Neuronal stem cell (in vitro differentiated cells): ENCODE data around the gene DSE.

Source experiments
- DNase-seq: peaks from one replicate; pipeline ENCODE4 v3.0.0-alpha.2; 2013; ENCODE audit warnings: low spot score
- H2AFZ ChIP-seq: one replicate; pipeline ENCODE4 v1.6.1; 2013; ENCODE audit warnings: mild to moderate bottlenecking, low read length, inconsistent platforms
- H2AK5ac ChIP-seq: 2 replicates; pipeline ENCODE4 v1.6.1; 2013; ENCODE audit warnings: low read depth, mild to moderate bottlenecking, inconsistent platforms, low read length, moderate library complexity, mixed read lengths
- H2BK120ac ChIP-seq: 2 replicates; pipeline ENCODE4 v1.6.1; 2013; ENCODE audit warnings: low read depth, mild to moderate bottlenecking, inconsistent platforms, low read length, moderate library complexity, mixed read lengths
- H2BK12ac ChIP-seq: one replicate; pipeline ENCODE4 v1.6.1; 2013; ENCODE audit warnings: low read length, inconsistent platforms
- H2BK15ac ChIP-seq: 2 replicates; pipeline ENCODE4 v1.6.1; 2013; ENCODE audit warnings: mild to moderate bottlenecking, low read length, inconsistent platforms, mixed read lengths
- H2BK5ac ChIP-seq: one replicate; pipeline ENCODE4 v1.6.1; 2013; ENCODE audit warnings: inconsistent platforms, mild to moderate bottlenecking, low read length, moderate library complexity
- H3K14ac ChIP-seq: one replicate; pipeline ENCODE4 v1.6.1; 2013; ENCODE audit warnings: low read length, inconsistent platforms
- H3K18ac ChIP-seq: 2 replicates; pipeline ENCODE4 v1.6.1; 2013; ENCODE audit warnings: low read length, inconsistent platforms
- H3K23ac ChIP-seq: 2 replicates; pipeline ENCODE4 v1.6.1; 2013; ENCODE audit warnings: low read depth, mild to moderate bottlenecking, mixed read lengths, low read length, inconsistent platforms; ENCODE audit not compliant: poor library complexity
- H3K27ac ChIP-seq: replicated peaks from 3 replicates; pipeline ENCODE4 v1.5.1; 2013; ENCODE audit warnings: low read length, inconsistent platforms
- H3K27me3 ChIP-seq, 3 experiments: 2 replicates each; pipeline ENCODE4 v1.6.1; 2013; ENCODE audit warnings: low read length in 3 of 3, mild to moderate bottlenecking in 2 of 3, inconsistent platforms in 1 of 3, low read depth in 1 of 3, mixed read lengths in 1 of 3, moderate library complexity in 1 of 3; ENCODE audit not compliant: control insufficient read depth in 3 of 3, insufficient read depth in 3 of 3
- H3K36me3 ChIP-seq, 2 donors: replicated peaks in 1 of 2; 2 replicates each; pipeline ENCODE4 v1.6.1; 2013; ENCODE audit warnings: low read length in 2 of 2; ENCODE audit not compliant: control insufficient read depth in 2 of 2, insufficient read depth in 2 of 2
- H3K4ac ChIP-seq: 2 replicates; pipeline ENCODE4 v1.6.1; 2013; ENCODE audit warnings: inconsistent platforms, mild to moderate bottlenecking, low read length, moderate library complexity
- H3K4me1 ChIP-seq, 2 donors: 1 replicate in 1 of 2; 2 replicates in 1 of 2; pipeline ENCODE4 v1.6.1; 2013; ENCODE audit warnings: low read length in 2 of 2, low read depth in 1 of 2; ENCODE audit not compliant: control insufficient read depth in 2 of 2, insufficient read depth in 1 of 2
- H3K4me2 ChIP-seq: one replicate; pipeline ENCODE4 v1.6.1; 2013; ENCODE audit warnings: mild to moderate bottlenecking, low read length, inconsistent platforms; ENCODE audit not compliant: insufficient read depth, poor library complexity, severe bottlenecking
- H3K4me3 ChIP-seq, 2 donors: 2 replicates each; pipeline ENCODE4 v1.5.1; 2013; ENCODE audit warnings: low read length in 2 of 2, mild to moderate bottlenecking in 2 of 2, inconsistent platforms in 1 of 2, moderate library complexity in 1 of 2
- H3K79me1 ChIP-seq: one replicate; pipeline ENCODE4 v1.6.1; 2013; ENCODE audit warnings: low read depth, mild to moderate bottlenecking, inconsistent platforms, low read length, moderate library complexity
- H3K9ac ChIP-seq: one replicate; pipeline ENCODE4 v1.6.1; 2013; ENCODE audit warnings: mild to moderate bottlenecking, low read depth, low read length, inconsistent platforms; ENCODE audit not compliant: poor library complexity
- H3K9me3 ChIP-seq, 2 donors: replicated peaks in 1 of 2; 2 replicates each; pipeline versions ENCODE3 to v1.6.1; 2013; ENCODE audit warnings: low read length in 2 of 2, mild to moderate bottlenecking in 2 of 2, inconsistent platforms in 1 of 2, low read depth in 1 of 2, mixed read lengths in 1 of 2, moderate library complexity in 1 of 2; ENCODE audit not compliant: control insufficient read depth in 2 of 2, insufficient read depth in 1 of 2
- H4K8ac ChIP-seq: one replicate; pipeline ENCODE4 v1.6.1; 2013; ENCODE audit warnings: low read depth, mild to moderate bottlenecking, inconsistent platforms, low read length, moderate library complexity
- H4K91ac ChIP-seq: one replicate; pipeline ENCODE4 v1.6.1; 2013; ENCODE audit warnings: low read length, low read depth, mild to moderate bottlenecking, inconsistent platforms; ENCODE audit not compliant: poor library complexity
- WGBS, 2 donors: extraction: QIAGEN DNeasy Blood & Tissue Kit; methylation state at CpG; one replicate each; pipeline ENCODE4 v1.1.7; 2013; ENCODE audit warnings: missing lambda C conversion rate in 2 of 2, mixed read lengths in 1 of 2; ENCODE audit not compliant: insufficient read length in 2 of 2, insufficient replicate concordance in 1 of 2; ENCODE audit errors: extremely low coverage in 2 of 2; 5-methylcytosine and 5-hydroxymethylcytosine counted together

Gene DSE

GRCh38 chr6:116359131-116359530 is 11.6 kb upstream of the DSE start:
- no peak for DNase-seq
- Histone ChIP-seq H3K14ac (no peak overlapping the region), H3K79me1 (no peaks in the 10 kb centered on the region), H3K9ac (no peak overlapping the region), H3K27ac (no peak overlapping the region), H3K4me1 (no peaks in the 10 kb centered on the region), H2BK5ac (no peak overlapping the region), H2AFZ (no peak overlapping the region), H4K8ac (no peak overlapping the region), H3K23ac (no peak overlapping the region), H4K91ac (no peak overlapping the region), H3K4me3 (no peak overlapping the region), H3K9me3 (no peaks in the 10 kb centered on the region), H3K4ac (no peak overlapping the region), H2BK120ac (no peak overlapping the region), H2BK12ac (no peak overlapping the region), H3K27me3 (no peaks in the 10 kb centered on the region), H3K4me2 (no peak overlapping the region), H2BK15ac (no peak overlapping the region), H3K18ac (no peak overlapping the region), H2AK5ac (no peak overlapping the region), H3K36me3 (no peaks in the 10 kb centered on the region)
- WGBS, 2 donors: no CpG with 5 or more reads among the region's 1 CpG

- no peak overlapping the region for H4K91ac ChIP-seq
- no peak for DNase-seq
- H2BK12ac ChIP-seq: no peak overlapping the region
- no peak overlapping the region for H3K9ac ChIP-seq
- H3K4me1 ChIP-seq: no peaks in the 10 kb centered on the region
- H3K4ac ChIP-seq: no peak overlapping the region
- H3K27me3 ChIP-seq: no peaks in the 10 kb centered on the region
- no peak overlapping the region for H3K4me2 ChIP-seq
- H2AFZ ChIP-seq: no peak overlapping the region
- no peak overlapping the region for H3K4me3 ChIP-seq
- no peaks in the 10 kb centered on the region for H3K79me1 ChIP-seq
- H2AK5ac ChIP-seq: no peak overlapping the region
- H3K36me3 ChIP-seq: no peaks in the 10 kb centered on the region
- H2BK5ac ChIP-seq: no peak overlapping the region
- no peak overlapping the region for H4K8ac ChIP-seq
- no peak overlapping the region for H3K14ac ChIP-seq
- no peaks in the 10 kb centered on the region for H3K9me3 ChIP-seq
- no peak overlapping the region for H2BK15ac ChIP-seq
- no peak overlapping the region for H3K23ac ChIP-seq
- no CpG with 5 or more reads among the region's 2 CpGs for WGBS, 2 donors
- no peak overlapping the region for H2BK120ac ChIP-seq
- no peak overlapping the region for H3K27ac ChIP-seq
- H3K18ac ChIP-seq: no peak overlapping the region
Measured at GRCh38 chr6:116359835-116360234, 10.9 kb upstream of the DSE start.

- H4K91ac ChIP-seq: no peak overlapping the region
- H3K4me2 ChIP-seq: no peak overlapping the region
- H3K18ac ChIP-seq: no peak overlapping the region
- no peak overlapping the region for H2AFZ ChIP-seq
- no peak overlapping the region for H3K4me3 ChIP-seq
- H2BK15ac ChIP-seq: no peak overlapping the region
- H3K79me1 ChIP-seq: no peaks in the 10 kb centered on the region
- no peak overlapping the region for H3K27ac ChIP-seq
- H3K4ac ChIP-seq: no peak overlapping the region
- H2BK5ac ChIP-seq: no peak overlapping the region
- no peak overlapping the region for H3K9ac ChIP-seq
- DNase-seq: no peak
- H2BK120ac ChIP-seq: no peak overlapping the region
- H2AK5ac ChIP-seq: no peak overlapping the region
- no peak overlapping the region for H2BK12ac ChIP-seq
- H3K36me3 ChIP-seq: no peaks in the 10 kb centered on the region
- no CpG with 5 or more reads among the region's 2 CpGs for WGBS, 2 donors
- no peak overlapping the region for H3K14ac ChIP-seq
- H3K9me3 ChIP-seq: no peaks in the 10 kb centered on the region
- no peaks in the 10 kb centered on the region for H3K27me3 ChIP-seq
- no peaks in the 10 kb centered on the region for H3K4me1 ChIP-seq
- H4K8ac ChIP-seq: no peak overlapping the region
- no peak overlapping the region for H3K23ac ChIP-seq
Measured at GRCh38 chr6:116362276-116362675, 8.5 kb upstream of the DSE start.

- Histone ChIP-seq H4K8ac (no peak overlapping the region), H3K36me3 (no peaks in the 10 kb centered on the region), H3K4me1 (no peaks in the 10 kb centered on the region), H3K18ac (no peak overlapping the region), H2AFZ (no peak overlapping the region), H3K79me1 (no peaks in the 10 kb centered on the region), H2AK5ac (no peak overlapping the region), H3K27ac (no peak overlapping the region), H3K27me3 (no peaks in the 10 kb centered on the region), H2BK12ac (no peak overlapping the region), H3K9ac (no peak overlapping the region), H3K4ac (no peak overlapping the region), H3K9me3 (no peaks in the 10 kb centered on the region), H2BK15ac (no peak overlapping the region), H3K14ac (no peak overlapping the region), H4K91ac (no peak overlapping the region), H3K4me2 (no peak overlapping the region), H2BK5ac (no peak overlapping the region), H3K23ac (no peak overlapping the region), H2BK120ac (no peak overlapping the region), H3K4me3 (no peak overlapping the region)
- DNase-seq: no peak
Measured at GRCh38 chr6:116363759-116364158, 7.0 kb upstream of the DSE start.
